Type B pancreatic cell (in vitro differentiated cells): ENCODE measurements around the gene GRIK2. TPM values are rescaled to one million over a fixed set of nuclear protein-coding genes. Genes with fewer than 3 reads are reported as not detected.

Experiments used
- DNase-seq: peaks from one replicate; pipeline ENCODE4 v3.0.0; 2021; ENCODE audit warnings: mixed read lengths; ENCODE audit not compliant: unreplicated experiment; ENCODE audit errors: extremely low spot score
- H3K27ac Mint-ChIP-seq: 2 replicates; pipeline ENCODE4 v1.8.0; 2021; ENCODE audit warnings: mild to moderate bottlenecking, mixed read lengths
- H3K27me3 Mint-ChIP-seq: 2 replicates; pipeline ENCODE4 v1.8.0; 2021; ENCODE audit warnings: mixed read lengths
- H3K36me3 Mint-ChIP-seq: 2 replicates; pipeline ENCODE4 v1.8.0; 2021; ENCODE audit warnings: mixed read lengths
- H3K4me1 Mint-ChIP-seq: one replicate; pipeline ENCODE4 v1.8.0; 2021; ENCODE audit warnings: mixed read lengths; ENCODE audit not compliant: unreplicated experiment
- H3K4me3 Mint-ChIP-seq: 2 replicates; pipeline ENCODE4 v1.8.0; 2021; ENCODE audit warnings: mild to moderate bottlenecking, mixed read lengths
- H3K9me3 Mint-ChIP-seq: 2 replicates; pipeline ENCODE4 v1.8.0; 2021; ENCODE audit warnings: mixed read lengths
- total RNA-seq: library from RNA; stranded (reverse); gene quantifications from 2 replicates; pipeline ENCODE4 v1.2.1, GENCODE V29; 2021; ENCODE audit warnings: low replicate concordance
- TF ChIP-seq, protein P1 (sequence below): fragments of 200-600 bp; sonication (generic); conservative IDR thresholded peaks from 2 replicates; pipeline ENCODE4 v1.5.0; 2021; ENCODE audit warnings: antibody characterized with exemption, mild to moderate bottlenecking

Gene GRIK2
- total RNA-seq, 1 donor from 2014 or later: 4.8 TPM

DNA sequence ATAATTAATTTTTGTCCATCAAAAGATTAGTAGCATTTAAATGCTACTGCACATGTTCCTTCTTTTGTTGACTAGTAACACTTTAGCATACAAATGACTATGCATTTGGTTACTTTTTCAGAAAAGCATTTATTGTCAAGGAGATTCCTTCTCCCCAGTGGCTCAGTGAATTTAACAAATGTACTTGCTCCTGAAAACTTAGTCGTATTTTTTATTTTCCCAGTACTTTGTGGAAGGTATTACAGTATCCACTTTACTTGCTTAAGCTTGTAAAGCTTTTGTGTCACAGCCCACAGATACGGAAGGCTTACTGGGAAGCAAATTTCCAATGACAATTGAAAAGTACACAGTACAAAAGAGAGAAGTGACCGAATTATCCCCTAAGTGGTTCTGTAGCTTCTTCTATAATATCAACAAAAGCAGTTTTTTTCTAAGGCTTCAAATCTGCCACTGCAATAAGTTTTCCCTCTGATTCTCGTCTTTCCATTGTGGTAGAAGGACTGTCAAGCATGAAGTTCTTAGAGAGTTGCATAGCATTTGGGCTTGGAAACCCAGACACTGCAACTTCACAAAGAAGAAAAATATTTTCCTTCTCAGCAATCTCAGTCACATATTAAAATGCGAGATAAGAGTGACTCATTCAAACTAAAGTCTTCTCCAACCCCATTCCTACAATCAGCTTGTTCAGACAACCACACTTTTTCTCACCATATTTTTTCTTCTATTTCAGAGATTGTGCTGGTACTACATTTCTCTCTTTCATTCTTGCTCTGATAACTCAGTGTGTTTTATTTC, 431.2 kb downstream of the GRIK2 start:
- no peaks in the 10 kb centered on the region for H3K27me3 Mint-ChIP-seq
- H3K36me3 Mint-ChIP-seq: no peaks in the 10 kb centered on the region
- TF ChIP-seq, protein P1, sequence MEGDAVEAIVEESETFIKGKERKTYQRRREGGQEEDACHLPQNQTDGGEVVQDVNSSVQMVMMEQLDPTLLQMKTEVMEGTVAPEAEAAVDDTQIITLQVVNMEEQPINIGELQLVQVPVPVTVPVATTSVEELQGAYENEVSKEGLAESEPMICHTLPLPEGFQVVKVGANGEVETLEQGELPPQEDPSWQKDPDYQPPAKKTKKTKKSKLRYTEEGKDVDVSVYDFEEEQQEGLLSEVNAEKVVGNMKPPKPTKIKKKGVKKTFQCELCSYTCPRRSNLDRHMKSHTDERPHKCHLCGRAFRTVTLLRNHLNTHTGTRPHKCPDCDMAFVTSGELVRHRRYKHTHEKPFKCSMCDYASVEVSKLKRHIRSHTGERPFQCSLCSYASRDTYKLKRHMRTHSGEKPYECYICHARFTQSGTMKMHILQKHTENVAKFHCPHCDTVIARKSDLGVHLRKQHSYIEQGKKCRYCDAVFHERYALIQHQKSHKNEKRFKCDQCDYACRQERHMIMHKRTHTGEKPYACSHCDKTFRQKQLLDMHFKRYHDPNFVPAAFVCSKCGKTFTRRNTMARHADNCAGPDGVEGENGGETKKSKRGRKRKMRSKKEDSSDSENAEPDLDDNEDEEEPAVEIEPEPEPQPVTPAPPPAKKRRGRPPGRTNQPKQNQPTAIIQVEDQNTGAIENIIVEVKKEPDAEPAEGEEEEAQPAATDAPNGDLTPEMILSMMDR: no peak
- H3K4me3 Mint-ChIP-seq: no peak overlapping the region
- H3K4me1 Mint-ChIP-seq: no peaks in the 10 kb centered on the region
- H3K27ac Mint-ChIP-seq: no peak overlapping the region
- no peak for DNase-seq
- no peaks in the 10 kb centered on the region for H3K9me3 Mint-ChIP-seq

GRCh38 chr6:101826269-101826668, 432.8 kb downstream of the GRIK2 start:
- Mint-ChIP-seq H3K36me3 (no peaks in the 10 kb centered on the region), H3K4me3 (no peak overlapping the region), H3K9me3 (no peaks in the 10 kb centered on the region), H3K27me3 (no peaks in the 10 kb centered on the region), H3K4me1 (no peaks in the 10 kb centered on the region), H3K27ac (no peak overlapping the region)
- TF ChIP-seq, protein P1: no peak
- DNase-seq: no peak

DNA sequence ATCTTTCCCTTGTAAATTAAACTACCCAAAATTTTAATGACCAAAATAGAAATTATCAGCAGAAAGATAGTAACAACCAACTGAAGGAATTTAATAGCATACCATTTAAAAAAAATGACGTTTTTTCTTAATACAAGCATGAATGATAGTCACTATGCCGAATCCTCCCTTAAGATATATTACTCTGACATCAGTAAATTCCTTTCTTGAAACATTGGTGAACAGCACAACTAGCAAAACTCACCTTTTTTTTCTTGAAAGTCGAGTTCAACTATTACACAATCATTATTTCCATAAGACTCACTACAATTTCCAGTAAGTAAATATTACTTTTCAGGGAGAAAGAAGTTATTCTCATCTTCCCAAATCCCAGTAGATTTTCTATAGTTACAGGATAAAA, 433.2 kb downstream of the GRIK2 start:
- no peak for DNase-seq
- no peak overlapping the region for H3K4me3 Mint-ChIP-seq
- no peaks in the 10 kb centered on the region for H3K27me3 Mint-ChIP-seq
- H3K9me3 Mint-ChIP-seq: no peaks in the 10 kb centered on the region
- TF ChIP-seq, protein P1: no peak
- no peaks in the 10 kb centered on the region for H3K4me1 Mint-ChIP-seq
- no peak overlapping the region for H3K27ac Mint-ChIP-seq
- no peaks in the 10 kb centered on the region for H3K36me3 Mint-ChIP-seq

DNA sequence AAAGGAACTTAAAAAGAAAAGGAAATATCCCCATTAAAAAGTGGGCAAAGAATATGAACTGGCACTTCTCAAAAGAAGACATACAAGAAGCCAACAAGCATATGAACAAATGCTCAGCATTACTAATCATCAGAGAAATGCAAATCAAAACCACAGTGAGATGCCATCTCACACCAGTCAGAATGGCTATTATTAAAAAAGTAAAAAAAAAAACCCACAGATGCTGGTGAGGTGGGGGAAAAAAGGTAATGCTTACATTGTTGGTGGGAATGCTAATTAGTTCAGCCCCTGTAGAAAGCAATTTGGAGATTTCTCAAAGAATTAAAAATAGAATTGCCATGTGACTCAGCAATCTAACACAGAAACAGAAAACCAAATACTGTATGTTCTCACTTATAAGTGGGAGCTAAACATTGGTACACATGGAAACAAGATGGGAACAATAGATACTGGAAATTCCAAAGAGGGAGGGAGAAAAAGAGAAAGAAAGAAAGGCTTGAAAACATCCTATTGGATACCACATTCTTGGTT, 437.1 kb downstream of the GRIK2 start:
- no peak overlapping the region for H3K27ac Mint-ChIP-seq
- no peak for DNase-seq
- H3K4me3 Mint-ChIP-seq: no peak overlapping the region
- no peaks in the 10 kb centered on the region for H3K4me1 Mint-ChIP-seq
- TF ChIP-seq, protein P1: no peak
- H3K27me3 Mint-ChIP-seq: no peaks in the 10 kb centered on the region
- H3K36me3 Mint-ChIP-seq: no peaks in the 10 kb centered on the region
- H3K9me3 Mint-ChIP-seq: no peaks in the 10 kb centered on the region

- no peak for DNase-seq
- no peaks in the 10 kb centered on the region for H3K36me3 Mint-ChIP-seq
- no peak overlapping the region for H3K4me3 Mint-ChIP-seq
- no peaks in the 10 kb centered on the region for H3K27me3 Mint-ChIP-seq
- H3K27ac Mint-ChIP-seq: no peak overlapping the region
- TF ChIP-seq, protein P1: no peak
- no peaks in the 10 kb centered on the region for H3K9me3 Mint-ChIP-seq
- no peaks in the 10 kb centered on the region for H3K4me1 Mint-ChIP-seq
Observed at GRCh38 chr6:101832371-101832770, 438.9 kb downstream of the GRIK2 start.
